H1 (cell line): Measurements from ENCODE around the gene RGS2. TPM values are rescaled to one million over a fixed set of nuclear protein-coding genes. Genes with fewer than 3 reads are reported as not detected.

Experiments used
- CBX5 ChIP-seq: fragments of 300-800, 300-1000 bp; sonication (generic); IDR thresholded peaks from 2 replicates; pipeline ENCODE4 v1.7.1; 2016; ENCODE audit warnings: antibody characterized with exemption, low read length, low read depth
- FOSL1 ChIP-seq: IDR thresholded peaks from 2 replicates; pipeline ENCODE4 v1.6.1; 2011; ENCODE audit warnings: mild to moderate bottlenecking, low read depth, low read length, moderate library complexity; ENCODE audit not compliant: insufficient read depth
- KDM5A ChIP-seq: fragments of 200-600 bp; IDR thresholded peaks from 2 replicates; pipeline ENCODE4 v1.7.1; 2012; ENCODE audit warnings: mild to moderate bottlenecking, low read length, inconsistent platforms, mixed read lengths
- TBP ChIP-seq: IDR thresholded peaks from 2 replicates; pipeline ENCODE4 v1.6.1; 2011; ENCODE audit warnings: low read depth, low read length, improper control_type of control experiment
- polyA plus RNA-seq, 7 experiments: library from polyadenylated mRNA; depleted of rRNA in 3 of 7; stranded (reverse) in 5 of 7; unstranded in 2 of 7; fragments of >200 nt in 5 of 7; fragments of 200-250 nt in 2 of 7; gene quantifications; 1 replicate in 5 of 7; 2 replicates in 1 of 7; 4 replicates in 1 of 7; pipeline versions ENCODE4 v1.2.1 to v1.2.3, GENCODE V29; 2011 to 2013; ENCODE audit warnings: missing spikeins in 2 of 7, mixed read lengths in 2 of 7
- total RNA-seq: library from RNA; stranded (reverse); fragmentation: NEBNext Ultra II Directional; extraction: Animal tissue kit (Norgen Biotek cat#: 25700); gene quantifications from 2 replicates; pipeline ENCODE4 v1.2.1, GENCODE V29; 2021

Gene RGS2
- total and polyA plus RNA-seq, 2 of the 8 experiments (the other 6 are each of a cell fraction or from before 2014, with no cell fraction given), result 9.1 to 17.0 TPM

DNA sequence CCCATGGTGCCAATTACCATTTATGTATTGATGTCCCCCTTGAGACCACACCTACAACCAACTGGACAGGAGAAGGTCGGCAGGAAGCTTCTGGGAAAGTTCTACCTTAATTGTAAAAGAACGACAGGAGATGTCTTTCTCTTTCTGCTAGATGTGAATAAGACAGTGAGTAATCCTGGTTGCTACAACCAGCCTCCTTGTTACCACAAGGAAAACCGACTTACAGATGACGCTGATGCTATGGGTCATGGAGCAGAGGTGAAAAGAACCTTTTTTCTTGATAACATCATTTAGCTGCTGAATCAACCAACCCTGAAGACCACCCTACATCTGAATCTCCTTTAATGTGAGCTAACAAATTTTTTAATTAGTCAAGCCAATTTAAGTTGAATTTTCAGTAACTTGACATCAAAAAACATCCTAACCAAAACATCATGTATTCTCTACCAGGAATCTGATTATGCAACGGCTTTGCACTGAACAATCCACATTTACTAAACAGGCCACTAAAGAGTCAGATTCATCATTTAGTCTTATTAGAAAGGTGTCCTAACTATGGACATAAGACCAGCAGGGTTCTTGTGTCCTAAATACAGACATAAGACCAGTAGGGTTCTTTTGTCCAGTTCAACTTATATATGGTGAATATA, 23.0 kb downstream of the RGS2 start (continued):
- TF ChIP-seq FOSL1 (no peak), CBX5 (no peak), KDM5A (no peak), TBP (no peak)
